Measurements from ENCODE around the gene CLTCL1. TPM values are rescaled to one million over a fixed set of nuclear protein-coding genes. Genes with fewer than 3 reads are reported as not detected.

The CLTCL1 gene
- total RNA-seq, 1 experiment from 2014 or later = 11.9 TPM

DNA sequence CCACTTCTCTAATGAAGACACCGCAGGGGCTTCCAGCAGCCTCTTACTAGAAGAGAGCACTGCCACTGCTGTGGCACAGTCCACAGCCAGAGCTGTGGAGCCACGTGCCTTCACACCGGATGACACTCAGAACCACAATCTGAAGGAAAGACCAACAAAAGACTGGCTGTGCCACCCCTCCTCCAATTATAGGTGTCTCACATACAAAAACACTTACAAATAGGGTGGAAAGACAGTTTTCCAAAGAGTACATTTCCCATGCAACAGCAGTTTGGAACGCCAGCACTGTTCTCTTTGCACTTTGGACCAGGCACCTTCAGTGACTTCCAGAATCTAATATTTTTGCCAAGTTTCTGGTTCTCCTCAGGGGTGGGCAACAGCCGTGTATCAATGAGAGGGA, 74.9 kb downstream of the CLTCL1 start:
- POLR2A ChIA-PET = no interaction called here
- CTCF ChIA-PET = no interaction called here
- BruUV-seq (replicated peaks) = no TSS peak
- Histone ChIP-seq H3K4me1 (ENCODE audit: control insufficient read depth, insufficient read depth, low read length) (no peaks in the 10 kb centered on the region), H3K36me3 (ENCODE audit: control insufficient read depth, insufficient read depth, low read length) (no peaks in the 10 kb centered on the region), H3K27ac (ENCODE audit: low read length) (no peak overlapping the region), H3K4me3 (ENCODE audit: low read depth in 2 of 2, low read length in 2 of 2) (no peak overlapping the region), H3K9me3 (ENCODE audit: control insufficient read depth, insufficient read depth, low read depth, low read length) (no peaks in the 10 kb centered on the region), H3K27me3 (ENCODE audit: control insufficient read depth, insufficient read depth, low read length) (no peaks in the 10 kb centered on the region)
- no peak for ATAC-seq
- intact Hi-C loops (cut with micrococcal nuclease; ENCODE audit: unreplicated experiment) = no loop called here
- no peak for DNase-seq (ENCODE audit: low read depth, low spot score)
- in situ Hi-C loops (cut with HindIII; ENCODE audit: low pct_unique_long_range_greater_than_20kb, low sequenced_read_pairs) = no loop called here
- TF ChIP-seq POLR2AphosphoS5 (IDR thresholded peaks at IDR 0.05; ENCODE audit: low read depth, low read length) (no peak), SIN3A (IDR thresholded peaks at IDR 0.05; ENCODE audit: borderline replicate concordance, insufficient read depth, low read depth, low read length) (no peak), TCF7L2 (IDR thresholded peaks at IDR 0.05; ENCODE audit: low read depth, low read length) (no peak)
- TF ChIP-seq, protein P1, sequence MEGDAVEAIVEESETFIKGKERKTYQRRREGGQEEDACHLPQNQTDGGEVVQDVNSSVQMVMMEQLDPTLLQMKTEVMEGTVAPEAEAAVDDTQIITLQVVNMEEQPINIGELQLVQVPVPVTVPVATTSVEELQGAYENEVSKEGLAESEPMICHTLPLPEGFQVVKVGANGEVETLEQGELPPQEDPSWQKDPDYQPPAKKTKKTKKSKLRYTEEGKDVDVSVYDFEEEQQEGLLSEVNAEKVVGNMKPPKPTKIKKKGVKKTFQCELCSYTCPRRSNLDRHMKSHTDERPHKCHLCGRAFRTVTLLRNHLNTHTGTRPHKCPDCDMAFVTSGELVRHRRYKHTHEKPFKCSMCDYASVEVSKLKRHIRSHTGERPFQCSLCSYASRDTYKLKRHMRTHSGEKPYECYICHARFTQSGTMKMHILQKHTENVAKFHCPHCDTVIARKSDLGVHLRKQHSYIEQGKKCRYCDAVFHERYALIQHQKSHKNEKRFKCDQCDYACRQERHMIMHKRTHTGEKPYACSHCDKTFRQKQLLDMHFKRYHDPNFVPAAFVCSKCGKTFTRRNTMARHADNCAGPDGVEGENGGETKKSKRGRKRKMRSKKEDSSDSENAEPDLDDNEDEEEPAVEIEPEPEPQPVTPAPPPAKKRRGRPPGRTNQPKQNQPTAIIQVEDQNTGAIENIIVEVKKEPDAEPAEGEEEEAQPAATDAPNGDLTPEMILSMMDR (IDR thresholded peaks at IDR 0.05) = no peak
- TF ChIP-seq, protein P2, sequence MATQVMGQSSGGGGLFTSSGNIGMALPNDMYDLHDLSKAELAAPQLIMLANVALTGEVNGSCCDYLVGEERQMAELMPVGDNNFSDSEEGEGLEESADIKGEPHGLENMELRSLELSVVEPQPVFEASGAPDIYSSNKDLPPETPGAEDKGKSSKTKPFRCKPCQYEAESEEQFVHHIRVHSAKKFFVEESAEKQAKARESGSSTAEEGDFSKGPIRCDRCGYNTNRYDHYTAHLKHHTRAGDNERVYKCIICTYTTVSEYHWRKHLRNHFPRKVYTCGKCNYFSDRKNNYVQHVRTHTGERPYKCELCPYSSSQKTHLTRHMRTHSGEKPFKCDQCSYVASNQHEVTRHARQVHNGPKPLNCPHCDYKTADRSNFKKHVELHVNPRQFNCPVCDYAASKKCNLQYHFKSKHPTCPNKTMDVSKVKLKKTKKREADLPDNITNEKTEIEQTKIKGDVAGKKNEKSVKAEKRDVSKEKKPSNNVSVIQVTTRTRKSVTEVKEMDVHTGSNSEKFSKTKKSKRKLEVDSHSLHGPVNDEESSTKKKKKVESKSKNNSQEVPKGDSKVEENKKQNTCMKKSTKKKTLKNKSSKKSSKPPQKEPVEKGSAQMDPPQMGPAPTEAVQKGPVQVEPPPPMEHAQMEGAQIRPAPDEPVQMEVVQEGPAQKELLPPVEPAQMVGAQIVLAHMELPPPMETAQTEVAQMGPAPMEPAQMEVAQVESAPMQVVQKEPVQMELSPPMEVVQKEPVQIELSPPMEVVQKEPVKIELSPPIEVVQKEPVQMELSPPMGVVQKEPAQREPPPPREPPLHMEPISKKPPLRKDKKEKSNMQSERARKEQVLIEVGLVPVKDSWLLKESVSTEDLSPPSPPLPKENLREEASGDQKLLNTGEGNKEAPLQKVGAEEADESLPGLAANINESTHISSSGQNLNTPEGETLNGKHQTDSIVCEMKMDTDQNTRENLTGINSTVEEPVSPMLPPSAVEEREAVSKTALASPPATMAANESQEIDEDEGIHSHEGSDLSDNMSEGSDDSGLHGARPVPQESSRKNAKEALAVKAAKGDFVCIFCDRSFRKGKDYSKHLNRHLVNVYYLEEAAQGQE (IDR thresholded peaks at IDR 0.05; ENCODE audit: insufficient read depth in 1 of 2, low read depth in 2 of 2, low read length in 1 of 2) = no peak

DNA sequence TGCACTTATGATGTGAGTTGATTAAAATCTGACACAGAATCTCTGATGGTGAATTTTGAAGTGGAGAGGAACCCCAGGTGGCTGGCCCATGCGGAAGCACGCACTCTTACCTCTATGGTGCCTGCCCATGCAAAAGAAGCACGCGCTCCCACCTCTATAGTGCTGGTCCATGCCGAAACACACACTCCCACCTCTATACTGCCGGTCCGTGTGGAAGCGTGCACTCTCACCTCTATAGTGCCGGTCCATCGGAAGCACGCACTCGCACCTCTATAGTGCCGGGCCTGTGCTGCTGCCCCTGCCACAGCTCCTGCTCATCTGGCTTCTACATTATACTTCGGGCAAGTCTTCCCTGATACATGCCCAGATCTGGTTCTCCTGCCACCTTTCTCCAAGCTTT, 76.2 kb downstream of the CLTCL1 start:
- ChIA-PET POLR2A (no interaction called here), CTCF (interaction anchor here (0.5 kb wide), 1 partner anchor 264 kb away, joined by 3 read pairs; the partner anchor contains the start of gene CDC45)
- TF ChIP-seq, protein P1 (IDR thresholded peaks at IDR 0.05) = no peak
- TF ChIP-seq TCF7L2 (IDR thresholded peaks at IDR 0.05; ENCODE audit: low read depth, low read length) (no peak), POLR2AphosphoS5 (IDR thresholded peaks at IDR 0.05; ENCODE audit: low read depth, low read length) (no peak), SIN3A (IDR thresholded peaks at IDR 0.05; ENCODE audit: borderline replicate concordance, insufficient read depth, low read depth, low read length) (no peak)
- TF ChIP-seq, protein P2 (IDR thresholded peaks at IDR 0.05; ENCODE audit: insufficient read depth in 1 of 2, low read depth in 2 of 2, low read length in 1 of 2) = no peak
- Histone ChIP-seq H3K9me3 (ENCODE audit: control insufficient read depth, insufficient read depth, low read depth, low read length) (no peaks in the 10 kb centered on the region), H3K4me3 (ENCODE audit: low read depth in 2 of 2, low read length in 2 of 2) (no peak overlapping the region), H3K27ac (ENCODE audit: low read length) (no peak overlapping the region), H3K27me3 (ENCODE audit: control insufficient read depth, insufficient read depth, low read length) (no peaks in the 10 kb centered on the region), H3K36me3 (ENCODE audit: control insufficient read depth, insufficient read depth, low read length) (no peaks in the 10 kb centered on the region), H3K4me1 (ENCODE audit: control insufficient read depth, insufficient read depth, low read length) (no peaks in the 10 kb centered on the region)
- BruUV-seq (replicated peaks) = no TSS peak
- intact Hi-C loops (cut with micrococcal nuclease; ENCODE audit: unreplicated experiment) = no loop called here
- no peak for DNase-seq (ENCODE audit: low read depth, low spot score)
- in situ Hi-C loops (cut with HindIII; ENCODE audit: low pct_unique_long_range_greater_than_20kb, low sequenced_read_pairs) = no loop called here
- ATAC-seq = no peak
